NB4 (cell line): ENCODE data around the gene RAI1.

Experiments
- MYC ChIP-seq: IDR thresholded peaks from 2 replicates; pipeline ENCODE4 v1.6.1; 2011; ENCODE audit warnings: low read depth, low read length
- POLR2A ChIP-seq: IDR thresholded peaks from 2 replicates; pipeline ENCODE4 v1.6.1; 2011; ENCODE audit warnings: mild to moderate bottlenecking; ENCODE audit not compliant: insufficient read length; ENCODE audit errors: extremely low read depth
- TF ChIP-seq, protein P1 (sequence below): IDR thresholded peaks from one replicate; pipeline ENCODE4 v1.5.1; 2012; ENCODE audit warnings: low read depth, low read length
- TF ChIP-seq, protein P2 (sequence below): IDR thresholded peaks from 2 replicates; pipeline ENCODE4 v1.6.1; 2011; ENCODE audit warnings: low read depth, low read length

DNA sequence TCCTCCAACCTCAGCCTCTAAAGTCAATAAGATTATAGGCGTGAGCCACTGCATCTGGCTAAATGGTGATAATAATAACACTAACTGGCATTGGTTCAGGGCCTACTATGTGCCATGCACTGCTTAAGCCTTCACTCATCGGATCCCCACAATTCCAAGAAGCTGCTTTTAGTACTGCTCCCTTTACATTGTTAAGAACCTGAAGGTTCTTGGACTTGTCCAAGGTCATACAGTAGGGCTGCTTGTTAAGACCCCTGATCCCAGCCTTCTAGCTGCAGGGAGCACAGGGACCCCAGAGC lies 149.0 kb downstream of the RAI1 start:
- TF ChIP-seq, protein P1, sequence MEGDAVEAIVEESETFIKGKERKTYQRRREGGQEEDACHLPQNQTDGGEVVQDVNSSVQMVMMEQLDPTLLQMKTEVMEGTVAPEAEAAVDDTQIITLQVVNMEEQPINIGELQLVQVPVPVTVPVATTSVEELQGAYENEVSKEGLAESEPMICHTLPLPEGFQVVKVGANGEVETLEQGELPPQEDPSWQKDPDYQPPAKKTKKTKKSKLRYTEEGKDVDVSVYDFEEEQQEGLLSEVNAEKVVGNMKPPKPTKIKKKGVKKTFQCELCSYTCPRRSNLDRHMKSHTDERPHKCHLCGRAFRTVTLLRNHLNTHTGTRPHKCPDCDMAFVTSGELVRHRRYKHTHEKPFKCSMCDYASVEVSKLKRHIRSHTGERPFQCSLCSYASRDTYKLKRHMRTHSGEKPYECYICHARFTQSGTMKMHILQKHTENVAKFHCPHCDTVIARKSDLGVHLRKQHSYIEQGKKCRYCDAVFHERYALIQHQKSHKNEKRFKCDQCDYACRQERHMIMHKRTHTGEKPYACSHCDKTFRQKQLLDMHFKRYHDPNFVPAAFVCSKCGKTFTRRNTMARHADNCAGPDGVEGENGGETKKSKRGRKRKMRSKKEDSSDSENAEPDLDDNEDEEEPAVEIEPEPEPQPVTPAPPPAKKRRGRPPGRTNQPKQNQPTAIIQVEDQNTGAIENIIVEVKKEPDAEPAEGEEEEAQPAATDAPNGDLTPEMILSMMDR = no peak
- TF ChIP-seq POLR2A = no peak
- TF ChIP-seq, protein P2, sequence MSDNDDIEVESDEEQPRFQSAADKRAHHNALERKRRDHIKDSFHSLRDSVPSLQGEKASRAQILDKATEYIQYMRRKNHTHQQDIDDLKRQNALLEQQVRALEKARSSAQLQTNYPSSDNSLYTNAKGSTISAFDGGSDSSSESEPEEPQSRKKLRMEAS = no peak
- TF ChIP-seq MYC = no peak
